GM12878 (cell line): Measurements from ENCODE around the gene PATJ.

Experiments
- FOXK2 ChIP-seq: fragments of 450-650 bp; IDR thresholded peaks from 2 replicates; pipeline ENCODE4 v1.6.1; 2017; ENCODE audit warnings: mild to moderate bottlenecking, moderate library complexity
- POLR2AphosphoS5 ChIP-seq: IDR thresholded peaks from 2 replicates; pipeline ENCODE4 v1.6.1; 2011; ENCODE audit warnings: mild to moderate bottlenecking, low read length, inconsistent platforms
- TAF1 ChIP-seq: IDR thresholded peaks from 2 replicates; pipeline ENCODE4 v1.6.1; 2011; ENCODE audit warnings: mild to moderate bottlenecking, low read depth, low read length, borderline replicate concordance
- USF2 ChIP-seq: IDR thresholded peaks from 2 replicates; pipeline ENCODE4 v1.6.1; 2011; ENCODE audit warnings: low read depth, low read length, improper control_type of control experiment, borderline replicate concordance

- no peak for TF ChIP-seq POLR2AphosphoS5
- TF ChIP-seq TAF1: no peak
- TF ChIP-seq FOXK2: no peak
- TF ChIP-seq USF2: no peak
These were observed 295.0 kb downstream of the PATJ start for GRCh38 chr1:62037274-62037673.
